Right atrium auricular region (tissue), 2 donors: Measurements from ENCODE around the gene RAP1A. TPM values are rescaled to one million over a fixed set of nuclear protein-coding genes. Genes with fewer than 3 reads are reported as not detected.
A peak's percentile ranks its signal among the peaks of the same experiment; 100 is the strongest.

Experiments
- DNase-seq: peaks from one replicate; pipeline ENCODE4 v3.0.0-alpha.2; 2019; ENCODE audit warnings: low spot score
- H3K27ac ChIP-seq, 2 donors: fragments of 200-600 bp; sonication (generic); 1 replicate in 1 of 2; 2 replicates in 1 of 2; pipeline ENCODE4 v1.5.1; 2016 to 2019
- H3K27me3 ChIP-seq, 2 donors: fragments of 200-600 bp; sonication (generic); one replicate each; pipeline versions ENCODE4 v1.5.1 to v1.6.0; 2017 to 2019
- H3K36me3 ChIP-seq: fragments of 200-600 bp; sonication (generic); one replicate; pipeline ENCODE4 v1.5.1; 2016
- H3K4me1 ChIP-seq, 2 donors: fragments of 200-600 bp; sonication (generic); one replicate each; pipeline versions ENCODE4 v1.5.1 to v1.6.0; 2017 to 2019
- H3K4me3 ChIP-seq, 2 donors: fragments of 200-600 bp; sonication (generic); 1 replicate in 1 of 2; 2 replicates in 1 of 2; pipeline ENCODE4 v1.5.1; 2017 to 2019; ENCODE audit warnings: mild to moderate bottlenecking in 1 of 2, moderate library complexity in 1 of 2
- H3K9me3 ChIP-seq, 2 donors: fragments of 200-600 bp; sonication (generic); one replicate each; pipeline ENCODE4 v1.5.1; 2019
- total RNA-seq, 2 donors: library from RNA; depleted of rRNA; stranded (reverse); fragments of >200 nt; gene quantifications; one replicate each; pipeline ENCODE4 v1.1.0, GENCODE V29; 2016
- TF ChIP-seq, protein P1 (sequence below), 2 donors: fragments of 200-600 bp; sonication (generic); IDR thresholded peaks; one replicate each; pipeline ENCODE4 v1.5.1; 2019; ENCODE audit warnings: antibody characterized with exemption in 2 of 2

Gene RAP1A
- total RNA-seq, 2 donors from 2014 or later: 62.1 to 72.8 TPM

DNA sequence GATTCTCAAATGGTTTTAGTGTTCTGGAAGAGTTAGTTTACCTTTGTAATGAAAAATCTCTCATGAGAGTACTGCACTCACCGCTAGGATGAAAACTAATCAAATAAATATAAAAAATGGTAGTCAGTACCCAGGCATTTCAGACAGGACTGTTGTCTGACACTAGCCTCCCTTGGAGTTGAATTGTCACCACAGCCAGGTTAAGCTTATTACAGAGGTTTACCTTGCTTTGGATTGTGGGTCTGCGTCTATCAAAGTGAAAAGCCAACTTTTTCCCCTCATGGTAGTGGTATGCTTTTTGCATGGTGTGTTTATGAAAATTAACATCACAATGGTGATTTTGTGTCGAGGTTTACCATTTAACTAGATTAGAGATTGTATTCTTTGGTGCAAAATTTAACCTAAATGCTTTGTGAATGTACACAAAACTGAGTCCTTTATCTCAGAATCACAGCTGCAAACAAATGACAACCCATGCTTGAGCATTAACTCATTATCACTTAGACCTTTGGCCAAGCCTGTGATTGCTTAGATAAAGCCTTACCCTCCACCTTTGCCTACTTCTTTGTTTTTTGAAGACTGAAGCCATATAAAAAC is 20.1 kb downstream of the RAP1A start:
- H3K27ac ChIP-seq: no peak overlapping the region
- no peak for DNase-seq
- no peaks in the 10 kb centered on the region for H3K27me3 ChIP-seq
- TF ChIP-seq, protein P1, sequence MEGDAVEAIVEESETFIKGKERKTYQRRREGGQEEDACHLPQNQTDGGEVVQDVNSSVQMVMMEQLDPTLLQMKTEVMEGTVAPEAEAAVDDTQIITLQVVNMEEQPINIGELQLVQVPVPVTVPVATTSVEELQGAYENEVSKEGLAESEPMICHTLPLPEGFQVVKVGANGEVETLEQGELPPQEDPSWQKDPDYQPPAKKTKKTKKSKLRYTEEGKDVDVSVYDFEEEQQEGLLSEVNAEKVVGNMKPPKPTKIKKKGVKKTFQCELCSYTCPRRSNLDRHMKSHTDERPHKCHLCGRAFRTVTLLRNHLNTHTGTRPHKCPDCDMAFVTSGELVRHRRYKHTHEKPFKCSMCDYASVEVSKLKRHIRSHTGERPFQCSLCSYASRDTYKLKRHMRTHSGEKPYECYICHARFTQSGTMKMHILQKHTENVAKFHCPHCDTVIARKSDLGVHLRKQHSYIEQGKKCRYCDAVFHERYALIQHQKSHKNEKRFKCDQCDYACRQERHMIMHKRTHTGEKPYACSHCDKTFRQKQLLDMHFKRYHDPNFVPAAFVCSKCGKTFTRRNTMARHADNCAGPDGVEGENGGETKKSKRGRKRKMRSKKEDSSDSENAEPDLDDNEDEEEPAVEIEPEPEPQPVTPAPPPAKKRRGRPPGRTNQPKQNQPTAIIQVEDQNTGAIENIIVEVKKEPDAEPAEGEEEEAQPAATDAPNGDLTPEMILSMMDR (IDR thresholded peaks at IDR 0.05): no peak
- peaks cover 0 to 10% of the 10 kb centered on the region in 2 donors for H3K4me1 ChIP-seq
- H3K36me3 ChIP-seq: no peaks in the 10 kb centered on the region
- no peaks in the 10 kb centered on the region for H3K9me3 ChIP-seq
- H3K4me3 ChIP-seq: no peak overlapping the region

DNA sequence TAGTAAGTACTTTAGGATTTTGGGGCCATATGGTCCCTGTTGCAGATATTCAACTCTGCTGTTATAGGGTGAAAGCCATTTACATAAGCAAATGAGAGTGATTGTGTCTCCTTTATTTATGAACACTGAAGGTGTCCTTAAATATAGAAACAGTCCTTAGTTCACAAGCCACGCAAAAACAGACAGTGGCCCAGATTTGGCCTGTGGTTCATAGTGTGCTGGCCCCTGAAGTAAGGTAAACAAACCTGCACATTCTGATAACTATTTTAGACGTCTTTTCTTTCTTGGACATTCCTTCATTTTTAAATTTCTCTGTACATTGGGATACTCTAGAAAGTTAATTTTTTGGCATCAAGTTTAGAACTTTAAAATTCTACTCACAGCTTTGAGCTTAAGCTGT is 23.5 kb downstream of the RAP1A start:
- Histone ChIP-seq H3K4me3 (no peak overlapping the region), H3K27ac (no peak overlapping the region), H3K4me1 (peaks cover 0 to 6% of the 10 kb centered on the region in 2 donors), H3K9me3 (no peaks in the 10 kb centered on the region), H3K27me3 (no peaks in the 10 kb centered on the region), H3K36me3 (peaks cover under 1% of the 10 kb centered on the region)
- no peak for DNase-seq
- TF ChIP-seq, protein P1 (IDR thresholded peaks at IDR 0.05): no peak

DNA sequence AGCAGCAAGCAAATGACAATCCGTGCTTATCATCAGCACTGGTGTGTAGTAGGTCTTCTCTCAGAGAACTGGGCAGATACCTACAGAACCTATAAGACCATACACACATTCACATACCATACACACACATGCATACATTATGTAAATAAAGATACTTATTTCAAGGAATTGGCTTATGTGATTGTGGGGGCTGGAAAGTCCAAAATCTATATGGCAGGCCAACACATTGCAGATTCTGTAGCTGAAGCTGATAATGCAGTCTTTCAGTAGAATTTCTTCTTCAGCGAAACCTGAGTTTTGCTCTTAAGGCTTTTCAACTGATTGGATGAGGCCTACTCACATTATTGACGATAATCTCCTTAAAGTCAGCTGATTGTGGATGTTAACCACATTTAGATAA is 24.1 kb downstream of the RAP1A start:
- no peaks in the 10 kb centered on the region for H3K27me3 ChIP-seq
- peaks cover 0 to 6% of the 10 kb centered on the region in 2 donors for H3K4me1 ChIP-seq
- DNase-seq: no peak
- no peak overlapping the region for H3K27ac ChIP-seq
- TF ChIP-seq, protein P1 (IDR thresholded peaks at IDR 0.05): no peak
- H3K9me3 ChIP-seq: no peaks in the 10 kb centered on the region
- no peak overlapping the region for H3K4me3 ChIP-seq
- H3K36me3 ChIP-seq: peaks cover 5% of the 10 kb centered on the region

DNA sequence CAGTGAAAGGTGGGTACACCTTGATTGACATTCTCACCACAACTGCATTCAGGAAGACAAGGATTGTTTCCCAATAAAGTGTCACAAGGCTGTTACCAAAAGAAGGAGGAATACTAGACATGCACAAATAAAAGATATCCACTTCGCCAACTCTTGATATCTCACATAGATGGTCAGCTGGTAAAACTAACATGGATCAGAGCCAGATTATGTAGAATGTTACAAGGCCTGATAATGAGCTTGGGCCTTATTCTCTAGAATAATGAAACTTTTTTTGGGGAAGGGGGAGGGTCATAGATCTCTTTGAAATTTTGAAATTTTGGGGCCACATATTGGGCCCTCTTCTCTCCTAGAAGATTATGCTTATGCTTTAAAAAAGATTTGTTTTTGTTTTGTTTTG is 24.9 kb downstream of the RAP1A start:
- Histone ChIP-seq H3K4me3 (no peak overlapping the region), H3K4me1 (peaks cover 0 to 14% of the 10 kb centered on the region in 2 donors), H3K36me3 (peaks cover 5% of the 10 kb centered on the region), H3K27ac (no peak overlapping the region), H3K9me3 (no peaks in the 10 kb centered on the region), H3K27me3 (no peaks in the 10 kb centered on the region)
- TF ChIP-seq, protein P1 (IDR thresholded peaks at IDR 0.05): no peak
- no peak for DNase-seq

DNA sequence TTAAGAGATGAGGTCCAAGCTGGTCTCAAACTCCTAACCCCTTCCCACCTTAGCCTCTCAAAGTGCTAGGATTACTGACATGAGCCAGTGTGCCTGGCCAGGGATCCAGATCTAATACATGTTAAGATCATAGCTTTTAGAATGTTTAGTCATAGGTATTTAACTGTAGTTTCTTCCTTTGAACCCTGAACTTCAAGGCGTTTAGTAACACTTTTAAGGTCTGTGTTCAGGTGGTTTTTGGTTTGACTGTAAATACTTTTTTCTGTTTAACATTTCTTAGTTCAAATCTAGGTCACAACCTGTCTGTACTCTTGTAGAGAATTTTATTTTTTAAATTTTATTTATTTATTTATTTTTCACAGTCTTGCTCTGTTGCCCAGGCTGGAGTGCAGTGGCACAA is 28.1 kb downstream of the RAP1A start:
- Histone ChIP-seq H3K9me3 (no peaks in the 10 kb centered on the region), H3K27ac (no peak overlapping the region), H3K27me3 (no peaks in the 10 kb centered on the region), H3K4me1 (peaks cover 0 to 17% of the 10 kb centered on the region in 2 donors), H3K36me3 (peaks cover 5% of the 10 kb centered on the region), H3K4me3 (no peak overlapping the region)
- TF ChIP-seq, protein P1 (IDR thresholded peaks at IDR 0.05): no peak
- no peak for DNase-seq

DNA sequence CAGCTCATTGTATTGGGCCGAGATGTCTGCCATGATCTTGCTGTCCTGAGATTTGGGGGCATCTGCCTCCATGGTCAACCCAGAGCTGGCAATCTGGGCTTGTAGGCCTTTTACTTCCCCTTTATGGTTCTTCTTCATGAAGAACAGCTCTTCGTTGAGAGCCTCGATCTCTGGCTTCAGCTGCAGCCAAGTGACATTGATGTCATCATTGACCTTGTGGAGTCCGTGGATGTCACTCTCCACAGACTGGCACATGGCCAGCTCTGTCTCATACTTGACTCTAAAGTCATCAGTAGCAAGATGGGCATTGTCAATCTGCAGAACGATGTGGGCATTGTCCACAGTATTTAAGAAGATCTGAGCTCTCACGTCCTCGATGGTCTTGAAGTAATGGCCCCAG is 29.2 kb downstream of the RAP1A start:
- DNase-seq: no peak
- peaks cover 0 to 17% of the 10 kb centered on the region in 2 donors for H3K4me1 ChIP-seq
- peaks cover 5% of the 10 kb centered on the region for H3K36me3 ChIP-seq
- H3K4me3 ChIP-seq: no peak overlapping the region
- TF ChIP-seq, protein P1 (IDR thresholded peaks at IDR 0.05): no peak
- H3K27me3 ChIP-seq: no peaks in the 10 kb centered on the region
- H3K27ac ChIP-seq: peak overlapping the region in 1 of 2 donors; percentile 39
- no peaks in the 10 kb centered on the region for H3K9me3 ChIP-seq
